ENCODE measurements around the gene NAV3. TPM values are rescaled to one million over a fixed set of nuclear protein-coding genes. Genes with fewer than 3 reads are reported as not detected.

Gene NAV3
- total and polyA plus RNA-seq, 2 of the 4 experiments (the other 2 are of a cell fraction), result 25.5 to 106 TPM

DNA sequence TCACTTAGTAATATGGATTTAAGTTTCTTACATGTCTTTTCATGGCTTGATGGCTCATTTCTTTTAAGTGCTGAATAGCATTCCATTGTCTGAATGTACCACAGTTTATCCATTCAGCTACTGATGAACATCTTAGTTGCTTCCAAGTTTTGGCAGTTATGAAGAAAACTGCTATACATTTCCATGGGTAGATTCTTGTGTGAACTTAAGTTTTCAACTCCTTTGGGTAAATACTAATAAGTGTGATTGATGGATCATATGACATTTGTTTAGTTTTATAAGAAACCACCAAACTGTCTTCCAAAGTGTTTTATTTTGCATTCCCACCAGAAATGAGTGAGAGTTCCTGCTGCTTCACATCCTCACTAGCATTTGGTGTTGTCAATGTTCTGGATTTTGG, 119.2 kb downstream of the NAV3 start:
- peak overlapping the region; percentile 88 for H2BK5ac ChIP-seq (ENCODE audit: low read depth, low read length, poor library complexity, severe bottlenecking)
- DNase-seq, result peak; percentile 37
- H3K56ac ChIP-seq (ENCODE audit: extremely low read depth, insufficient read depth, low read length), result no peak overlapping the region
- 0 out of 4 replicates have a peak overlapping the region, but pooled peaks of 1 of the 2 experiments have one; percentile 40 for H4K8ac ChIP-seq (ENCODE audit: low read depth in 2 of 2, low read length in 2 of 2)
- H2BK120ac ChIP-seq (ENCODE audit: low read depth, low read length), result no peak overlapping the region
- no peaks in the 10 kb centered on the region; the same call in 1 of the 2 replicates for H3K36me3 ChIP-seq (ENCODE audit: control insufficient read depth, insufficient read depth, low read length)
- no peak for ATAC-seq (ENCODE audit: low read depth)
- H3K9ac ChIP-seq (ENCODE audit: low read depth, low read length), result no peak overlapping the region
- peaks cover 2% of the 10 kb centered on the region; the same call in 1 of the 2 replicates for H3K9me1 ChIP-seq (ENCODE audit: insufficient read depth, low read length)
- no peak overlapping the region for H2BK15ac ChIP-seq (ENCODE audit: low read depth, low read length)
- no peak overlapping the region for H3K14ac ChIP-seq (replicated peaks; ENCODE audit: low read depth, low read length)
- BruUV-seq (replicated peaks), result no TSS peak
- no peak overlapping the region for H2BK20ac ChIP-seq (ENCODE audit: low read depth, low read length)
- H3K18ac ChIP-seq (ENCODE audit: low read depth, low read length), result peak overlapping the region; percentile 47; the same call in 1 of the 2 replicates
- H4K20me1 ChIP-seq (ENCODE audit: insufficient read depth, low read length), result peaks cover 11% of the 10 kb centered on the region; the same call in 1 of the 2 replicates
- CTCF ChIA-PET, result no interaction called here
- H3K4me2 ChIP-seq (ENCODE audit: low read depth, low read length), result peak overlapping the region; percentile 5; the same call in 1 of the 2 replicates
- H3K79me1 ChIP-seq (ENCODE audit: low read depth in 1 of 2, low read length in 2 of 2), result peaks cover 12 to 30% of the 10 kb centered on the region in 2 experiments; a peak in 3 of 4 replicates
- H3K23ac ChIP-seq (ENCODE audit: low read depth, low read length), result peak overlapping the region; percentile 68; the same call in 1 of the 2 replicates
- peak overlapping the region; percentile 16; the same call in 1 of the 2 replicates for H3K27ac ChIP-seq (ENCODE audit: insufficient read depth, low read length)
- POLR2A ChIA-PET (ENCODE audit: unreplicated experiment), result no interaction called here
- no peaks in the 10 kb centered on the region for H3K27me3 ChIP-seq (ENCODE audit: control insufficient read depth, insufficient read depth, low read length)
- H3K4ac ChIP-seq (ENCODE audit: low read depth, low read length), result no peak overlapping the region
- dilution Hi-C loops (cut with HindIII; ENCODE audit: low sequenced_read_pairs, unreplicated experiment), result no loop called here
- H2AFZ ChIP-seq (replicated peaks; ENCODE audit: low read length, poor library complexity), result no peak overlapping the region
- H4K5ac ChIP-seq (ENCODE audit: low read depth, low read length), result no peak overlapping the region; the same call in 1 of the 2 replicates
- H2AK9ac ChIP-seq (replicated peaks; ENCODE audit: low read depth, low read length, poor library complexity), result no peak overlapping the region
- intact Hi-C loops (cut with micrococcal nuclease), result loop anchor here (10.0 kb wide), 1 partner anchor 885 kb away; the partner anchor contains the start of gene E2F7
- in situ Hi-C loops (cut with MboI; ENCODE audit: low sequenced_read_pairs), result loop anchor here (25.0 kb wide), 1 partner anchor 888 kb away; the partner anchor contains the start of gene E2F7
- no peak overlapping the region; the same call in 1 of the 2 replicates for H4K91ac ChIP-seq (ENCODE audit: insufficient read depth, low read depth, low read length)
- TF ChIP-seq CHD1 (IDR thresholded peaks at IDR 0.05; ENCODE audit: low read depth, low read length) (no peak), FOS (IDR thresholded peaks at IDR 0.05; ENCODE audit: low read depth, low read length) (no peak), MAFK (IDR thresholded peaks at IDR 0.05; ENCODE audit: low read depth, low read length) (no peak), SMC3 (IDR thresholded peaks at IDR 0.05; ENCODE audit: low read depth, low read length) (no peak), POLR2A (IDR thresholded peaks at IDR 0.05; ENCODE audit: low read depth, low read length) (no peak)
- TF ChIP-seq, protein P1, sequence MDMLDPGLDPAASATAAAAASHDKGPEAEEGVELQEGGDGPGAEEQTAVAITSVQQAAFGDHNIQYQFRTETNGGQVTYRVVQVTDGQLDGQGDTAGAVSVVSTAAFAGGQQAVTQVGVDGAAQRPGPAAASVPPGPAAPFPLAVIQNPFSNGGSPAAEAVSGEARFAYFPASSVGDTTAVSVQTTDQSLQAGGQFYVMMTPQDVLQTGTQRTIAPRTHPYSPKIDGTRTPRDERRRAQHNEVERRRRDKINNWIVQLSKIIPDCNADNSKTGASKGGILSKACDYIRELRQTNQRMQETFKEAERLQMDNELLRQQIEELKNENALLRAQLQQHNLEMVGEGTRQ (IDR thresholded peaks at IDR 0.05; ENCODE audit: low read depth, low read length), result no peak
- H2AK5ac ChIP-seq (ENCODE audit: low read depth, low read length), result no peak overlapping the region
- H3K9me3 ChIP-seq (ENCODE audit: control insufficient read depth, insufficient read depth, low read length), result no peaks in the 10 kb centered on the region
- H3K4me3 ChIP-seq (ENCODE audit: insufficient read depth, low read depth, low read length), result no peak overlapping the region
- H3K4me1 ChIP-seq (ENCODE audit: control insufficient read depth, insufficient read depth, low read length), result peaks cover 11% of the 10 kb centered on the region

Measured in IMR-90 (cell line).